OCI-LY1 (cell line): ENCODE results near the gene CDK17.

Experiments used
- H2AFZ ChIP-seq: fragments of 200-600 bp; sonication (generic), shearing (Covaris generic); 2 replicates; pipeline ENCODE4 v1.6.0; 2014; ENCODE audit warnings: antibody characterized with exemption, mild to moderate bottlenecking, low read length
- H3F3A ChIP-seq: fragments of 200-600 bp; sonication (generic), shearing (Covaris generic); 2 replicates; pipeline ENCODE4 v1.6.0; 2014; ENCODE audit warnings: mild to moderate bottlenecking, antibody characterized with exemption, low read length, moderate library complexity; ENCODE audit not compliant: insufficient read depth
- H3K27ac ChIP-seq: fragments of 200-600 bp; sonication (generic); 2 replicates; pipeline ENCODE4 v1.5.1; 2014; ENCODE audit warnings: low read length, mixed run types, mild to moderate bottlenecking, low read depth; ENCODE audit not compliant: poor library complexity, severe bottlenecking
- H3K27me3 ChIP-seq: fragments of 200-600 bp; sonication (generic); 2 replicates; pipeline ENCODE4 v1.6.0; 2014; ENCODE audit warnings: antibody characterized with exemption, mild to moderate bottlenecking, low read length, moderate library complexity; ENCODE audit not compliant: insufficient read depth
- H3K36me3 ChIP-seq: fragments of 200-600 bp; sonication (generic); 2 replicates; pipeline ENCODE4 v1.6.1; 2014; ENCODE audit warnings: mild to moderate bottlenecking, antibody characterized with exemption, low read length, moderate library complexity, mixed read lengths; ENCODE audit not compliant: insufficient read depth
- H3K4me1 ChIP-seq: fragments of 200-600 bp; sonication (generic); 2 replicates; pipeline ENCODE4 v1.5.1; 2014; ENCODE audit warnings: mild to moderate bottlenecking, low read length, moderate library complexity; ENCODE audit not compliant: insufficient read depth, severe bottlenecking
- H3K4me2 ChIP-seq: fragments of 200-600 bp; sonication (generic), shearing (Covaris generic); 2 replicates; pipeline ENCODE4 v1.6.1; 2014; ENCODE audit warnings: low read length
- H3K4me3 ChIP-seq: fragments of 200-600 bp; sonication (generic); 2 replicates; pipeline ENCODE4 v1.5.1; 2014; ENCODE audit warnings: low read length, low read depth, mild to moderate bottlenecking, mixed read lengths; ENCODE audit not compliant: poor library complexity, severe bottlenecking
- H3K79me2 ChIP-seq: fragments of 200-600 bp; shearing (Covaris generic); 2 replicates; pipeline ENCODE4 v1.6.1; 2016; ENCODE audit warnings: mixed run types, low read length, mixed read lengths; ENCODE audit not compliant: insufficient read depth
- H3K9ac ChIP-seq: fragments of 200-600 bp; sonication (generic), shearing (Covaris generic); 2 replicates; pipeline ENCODE4 v1.6.1; 2014; ENCODE audit warnings: mild to moderate bottlenecking, low read length, mixed read lengths
- H3K9me2 ChIP-seq: fragments of 200-600 bp; sonication (generic), shearing (Covaris generic); 2 replicates; pipeline ENCODE4 v1.6.1; 2014; ENCODE audit warnings: low read depth, mild to moderate bottlenecking, low read length, mixed read lengths
- H3K9me3 ChIP-seq: fragments of 200-600 bp; shearing (Covaris generic); 2 replicates; pipeline ENCODE4 v1.6.1; 2014; ENCODE audit warnings: low read length, mixed read lengths
- H4K20me1 ChIP-seq: fragments of 200-600 bp; sonication (generic), shearing (Covaris generic); 2 replicates; pipeline ENCODE4 v1.6.0; 2016; ENCODE audit warnings: mild to moderate bottlenecking, low read length; ENCODE audit not compliant: insufficient read depth
- CTCF ChIP-seq: fragments of 200-600 bp; sonication (generic), shearing (Covaris generic); IDR thresholded peaks from 2 replicates; pipeline ENCODE4 v1.5.1; 2017; ENCODE audit warnings: mild to moderate bottlenecking, antibody characterized with exemption, low read length, moderate library complexity, mixed read lengths
- EZH2 ChIP-seq: fragments of 200-600 bp; sonication (generic), shearing (Covaris generic); IDR thresholded peaks from 2 replicates; pipeline ENCODE4 v1.8.0; 2017; ENCODE audit warnings: borderline replicate concordance, mixed run types, mild to moderate bottlenecking, antibody characterized with exemption, low read length, moderate library complexity, mixed read lengths

Gene CDK17

GRCh38 chr12:96431067-96431466, 30.8 kb upstream of the CDK17 start:
- Histone ChIP-seq H3K27ac (no peak overlapping the region), H4K20me1 (no peaks in the 10 kb centered on the region)

DNA sequence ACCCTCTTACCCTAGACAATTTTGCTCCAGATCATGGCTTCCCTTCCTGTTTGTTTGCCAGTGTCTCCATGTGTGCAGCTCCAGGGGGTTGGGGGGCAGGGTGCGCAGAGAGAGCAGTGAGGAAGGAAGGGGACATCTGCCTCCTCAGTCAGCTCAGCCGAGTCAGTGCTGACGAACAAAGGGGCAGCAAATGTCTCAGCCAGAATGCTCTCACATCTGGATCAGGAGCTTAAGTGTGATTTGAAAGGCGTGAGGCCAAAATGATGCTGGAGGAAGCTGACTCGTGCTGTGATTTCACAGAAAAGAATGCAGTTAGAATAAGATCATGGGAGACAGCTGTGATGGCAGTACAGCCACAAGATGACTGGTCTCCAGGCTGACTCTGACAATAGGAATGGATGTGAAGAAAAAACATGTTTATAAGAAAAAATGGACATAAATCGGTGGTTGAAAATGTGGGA, 27.1 kb upstream of the CDK17 start:
- no peaks in the 10 kb centered on the region for H3K27me3 ChIP-seq
- no peaks in the 10 kb centered on the region for H3K79me2 ChIP-seq
- no peaks in the 10 kb centered on the region for H3K9me3 ChIP-seq
- no peak overlapping the region for H3K27ac ChIP-seq
- no peak overlapping the region for H2AFZ ChIP-seq
- H3K4me2 ChIP-seq = no peak overlapping the region
- H3K36me3 ChIP-seq = no peaks in the 10 kb centered on the region
- H4K20me1 ChIP-seq = no peaks in the 10 kb centered on the region
- no peak overlapping the region for H3K9ac ChIP-seq
- H3K4me3 ChIP-seq = no peak overlapping the region
- TF ChIP-seq CTCF (no peak), EZH2 (no peak)
- H3K9me2 ChIP-seq = no peaks in the 10 kb centered on the region
- no peaks in the 10 kb centered on the region for H3K4me1 ChIP-seq
- no peaks in the 10 kb centered on the region for H3F3A ChIP-seq

More at GRCh38 chr12:96431067-96431466, 30.8 kb upstream of the CDK17 start:
- Histone ChIP-seq H3K9me3 (no peaks in the 10 kb centered on the region), H2AFZ (no peak overlapping the region), H3F3A (no peaks in the 10 kb centered on the region), H3K36me3 (no peaks in the 10 kb centered on the region), H3K4me2 (no peak overlapping the region), H3K9ac (no peak overlapping the region), H3K27me3 (no peaks in the 10 kb centered on the region), H3K4me3 (no peak overlapping the region), H3K4me1 (no peaks in the 10 kb centered on the region), H3K79me2 (no peaks in the 10 kb centered on the region), H3K9me2 (no peaks in the 10 kb centered on the region)
- TF ChIP-seq EZH2 (no peak), CTCF (no peak)

DNA sequence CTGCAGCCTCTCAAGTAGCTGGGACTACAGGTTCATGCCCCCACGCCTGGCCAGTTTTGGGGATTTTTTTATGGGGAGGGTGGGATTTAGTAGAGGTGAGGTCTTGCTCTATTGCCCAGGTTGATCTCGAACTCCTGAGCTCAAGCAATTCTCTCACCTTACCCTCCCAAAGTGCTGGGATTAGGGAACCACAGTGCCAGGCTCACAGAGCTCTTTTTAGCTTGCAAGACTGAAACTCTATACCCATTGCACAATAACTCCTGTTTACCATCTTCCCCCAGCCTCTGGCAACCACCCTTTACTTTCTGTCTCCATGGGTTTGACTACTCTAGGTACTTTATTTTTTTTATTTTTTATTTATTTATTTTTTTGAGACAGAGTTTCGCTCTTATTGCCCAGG, 25.7 kb upstream of the CDK17 start:
- Histone ChIP-seq H3K4me2 (no peak overlapping the region), H3K4me1 (no peaks in the 10 kb centered on the region), H3K36me3 (no peaks in the 10 kb centered on the region), H3K9me2 (no peaks in the 10 kb centered on the region), H3F3A (no peaks in the 10 kb centered on the region), H2AFZ (no peak overlapping the region), H3K27me3 (no peaks in the 10 kb centered on the region), H4K20me1 (no peaks in the 10 kb centered on the region), H3K27ac (no peak overlapping the region), H3K4me3 (no peak overlapping the region), H3K9me3 (no peaks in the 10 kb centered on the region), H3K9ac (no peak overlapping the region), H3K79me2 (no peaks in the 10 kb centered on the region)
- TF ChIP-seq EZH2 (no peak), CTCF (no peak)
